ENCODE results near the gene BCAN.
A peak's percentile ranks its signal among the peaks of the same experiment; 100 is the strongest.

BCAN gene

DNA sequence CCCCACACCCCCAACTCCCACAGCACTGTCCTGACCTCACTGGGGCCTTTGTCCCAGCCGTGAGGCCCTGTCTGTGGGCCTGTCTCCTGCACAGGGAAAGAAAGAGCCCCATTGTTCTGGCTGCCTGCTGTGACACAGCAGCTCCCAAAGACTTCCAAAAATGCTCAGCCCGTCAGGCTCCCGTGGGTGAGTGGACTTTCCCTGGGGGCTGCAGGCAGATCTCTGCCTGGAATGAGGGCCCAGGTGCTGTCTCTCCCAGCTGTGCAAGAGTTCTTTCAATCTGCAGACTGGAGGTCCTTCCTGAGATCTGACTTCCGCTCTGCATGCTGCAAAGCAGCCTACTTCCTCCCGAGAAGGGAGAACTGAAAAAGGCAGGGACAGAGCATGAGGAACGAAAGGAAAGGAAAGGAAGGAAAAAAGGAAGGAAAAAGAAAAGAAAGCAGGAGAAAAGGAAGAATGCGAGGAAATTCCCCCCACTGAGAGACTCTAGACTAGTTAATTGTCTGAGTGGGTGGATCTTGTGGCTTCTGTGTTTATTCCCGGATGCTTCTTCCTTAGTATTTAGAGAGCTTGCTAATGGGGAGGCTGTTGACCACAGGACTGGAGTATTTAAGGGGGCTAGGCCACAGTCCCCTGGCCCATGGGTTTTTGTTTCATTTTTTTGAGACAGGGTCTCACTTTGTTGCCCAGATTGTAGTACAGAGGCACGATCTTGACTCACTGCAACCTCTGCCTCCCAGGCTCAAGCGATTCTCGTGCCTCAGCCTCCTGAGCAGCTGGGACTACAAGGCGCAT lies 20.3 kb downstream of the BCAN start:
- DNase-seq: peak in 1 of 2 experiments; percentile 33

- DNase-seq: no peak
These were observed 20.8 kb downstream of the BCAN start for GRCh38 chr1:156662800-156663055.

GRCh38 chr1:156663178-156663577 lies 21.3 kb downstream of the BCAN start:
- no peak for DNase-seq

DNA sequence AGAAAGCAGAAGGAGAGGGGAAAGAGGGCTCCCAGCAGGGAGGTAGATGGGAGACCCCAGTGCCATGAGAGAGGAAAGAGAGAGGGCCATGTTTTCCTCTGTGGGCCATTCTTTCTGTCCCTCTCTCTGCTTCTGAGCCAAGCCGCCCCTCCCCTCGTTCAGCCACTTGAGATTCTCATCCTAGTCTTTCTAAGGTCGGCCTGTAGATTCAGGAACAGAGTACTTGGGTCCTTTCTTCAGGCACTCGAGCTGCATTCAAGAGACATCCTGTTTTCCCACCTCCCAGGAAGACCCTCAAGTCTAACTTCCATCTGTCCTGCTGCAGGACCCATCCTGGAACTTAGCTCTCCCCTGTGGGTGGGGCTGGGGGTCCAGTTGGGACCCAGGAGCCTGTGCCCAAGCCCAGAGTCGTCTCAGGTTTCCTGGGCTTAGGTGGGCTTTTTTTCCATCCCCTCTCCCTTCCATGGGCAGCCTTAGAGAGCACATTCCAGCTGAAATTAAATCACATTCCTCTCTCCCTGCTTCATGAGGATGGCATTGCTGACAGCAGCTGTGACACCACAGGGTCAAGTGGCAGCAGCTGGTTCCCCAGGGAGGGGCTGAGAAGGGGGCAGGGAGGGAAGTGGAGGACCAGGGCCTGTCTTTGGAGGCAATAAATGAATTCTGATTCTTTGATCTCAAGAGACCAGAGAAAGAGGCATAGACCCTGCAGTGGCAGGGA lies 22.3 kb downstream of the BCAN start:
- DNase-seq: no peak

- no peak for DNase-seq
These were observed 23.0 kb downstream of the BCAN start for GRCh38 chr1:156664767-156665411.

DNA sequence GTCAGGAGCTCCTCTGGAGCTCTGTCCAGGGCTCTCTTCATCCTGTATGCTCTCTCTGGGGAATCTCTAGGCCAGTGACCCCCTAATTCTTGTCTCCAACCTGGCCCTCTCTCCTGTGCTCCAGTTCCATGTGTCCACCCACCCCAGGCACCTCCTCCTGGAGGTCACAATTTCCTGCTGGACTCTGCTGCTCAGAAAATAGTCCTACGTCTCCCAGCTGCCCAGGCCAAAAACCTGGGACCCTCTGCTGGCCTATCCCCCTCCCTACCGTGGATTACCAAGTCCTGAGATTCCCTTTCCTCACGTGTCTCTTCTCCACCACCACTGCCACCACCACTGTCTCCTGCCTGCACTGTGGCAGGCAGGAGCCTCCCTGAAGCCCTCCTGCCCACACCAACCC lies 23.6 kb downstream of the BCAN start:
- DNase-seq: no peak

DNA sequence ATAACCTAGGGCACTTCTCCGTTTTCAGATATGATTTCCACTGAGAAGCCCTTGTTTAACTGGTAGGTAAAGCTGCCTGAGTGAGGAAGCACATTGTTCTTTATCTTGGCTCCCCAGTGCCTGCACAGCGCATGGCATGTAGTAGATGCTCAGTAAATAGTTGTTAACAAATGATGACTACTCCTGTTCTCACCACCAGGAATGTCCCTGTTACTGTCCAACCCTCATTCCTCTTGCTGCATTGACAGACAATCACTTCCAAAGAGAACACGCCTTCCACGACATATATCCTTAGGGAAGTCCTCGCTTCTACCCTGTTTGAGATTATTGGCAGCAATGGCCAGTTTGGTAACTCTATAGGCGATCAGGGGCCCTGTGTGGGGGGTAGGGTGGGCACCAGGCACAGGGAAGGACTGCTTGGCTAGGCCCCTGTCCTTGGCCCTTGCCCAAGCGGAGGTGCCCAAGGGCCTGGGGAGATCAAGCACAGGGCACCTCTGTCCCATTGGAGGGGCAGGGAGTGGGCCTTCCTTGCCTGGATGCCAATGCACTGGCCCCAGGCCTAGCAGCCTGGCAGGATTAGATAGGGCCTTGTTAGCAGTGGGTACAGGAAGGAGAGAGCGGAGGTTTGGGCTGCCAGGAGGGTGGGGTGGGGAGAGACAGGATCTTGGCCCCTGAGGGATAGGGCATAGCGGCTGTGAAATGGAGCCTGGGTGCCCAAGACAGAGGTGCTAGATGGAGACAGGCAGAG lies 25.1 kb downstream of the BCAN start:
- no peak for DNase-seq

DNA sequence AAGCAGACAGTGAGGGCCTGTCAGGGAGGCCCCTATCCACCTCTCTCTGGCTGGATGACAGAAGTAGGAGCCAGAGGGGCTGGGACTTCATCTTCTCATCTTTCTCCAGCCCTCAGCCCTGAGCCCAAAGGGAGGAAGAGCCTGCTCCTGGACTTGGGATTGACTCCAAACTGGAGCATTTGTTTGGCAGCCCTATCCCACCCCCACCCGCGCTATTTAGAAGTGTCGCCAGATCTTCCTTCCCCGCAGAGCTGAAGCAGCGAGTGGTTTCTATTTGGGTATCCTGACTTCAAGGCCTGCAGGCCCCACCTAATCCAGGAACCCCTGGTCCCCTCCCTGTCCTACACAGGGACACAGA lies 25.7 kb downstream of the BCAN start:
- no peak for DNase-seq

DNA sequence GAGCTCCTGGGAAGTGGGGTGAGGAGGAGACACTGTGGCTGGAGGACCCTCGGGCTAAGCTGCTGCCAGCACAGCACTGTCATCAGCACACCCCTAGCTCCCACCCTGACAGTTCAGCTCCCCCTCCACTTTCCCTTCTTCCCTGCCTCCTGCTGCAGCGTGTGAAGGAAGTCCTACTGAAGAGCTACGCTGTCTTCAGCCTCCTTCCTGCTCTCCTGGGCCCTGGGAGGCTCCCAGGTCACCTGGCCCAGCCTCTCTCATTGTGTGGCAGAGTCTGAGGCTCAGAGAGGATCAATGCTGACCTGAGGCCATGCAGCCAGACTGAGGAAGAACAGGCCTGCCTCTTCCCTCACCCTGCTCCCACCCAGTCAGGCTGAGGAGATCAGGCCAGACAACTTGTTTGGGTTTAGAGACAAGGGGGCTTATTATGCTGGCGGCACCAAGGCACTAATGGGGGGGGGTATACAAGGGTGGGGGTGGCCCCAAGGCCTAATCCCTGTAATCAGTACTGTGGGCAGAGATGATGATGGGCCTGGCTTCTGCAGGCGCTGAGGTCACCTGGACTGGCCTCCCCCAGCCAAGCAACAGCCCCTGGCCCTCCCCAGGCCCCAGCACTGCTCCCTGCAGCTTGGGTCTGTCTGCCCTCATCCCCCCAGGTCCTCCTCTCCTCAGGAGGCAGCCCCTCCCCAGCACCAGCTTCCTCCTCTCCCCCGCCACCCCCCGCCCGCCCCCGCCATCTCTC lies 26.2 kb downstream of the BCAN start:
- no peak for DNase-seq

DNA sequence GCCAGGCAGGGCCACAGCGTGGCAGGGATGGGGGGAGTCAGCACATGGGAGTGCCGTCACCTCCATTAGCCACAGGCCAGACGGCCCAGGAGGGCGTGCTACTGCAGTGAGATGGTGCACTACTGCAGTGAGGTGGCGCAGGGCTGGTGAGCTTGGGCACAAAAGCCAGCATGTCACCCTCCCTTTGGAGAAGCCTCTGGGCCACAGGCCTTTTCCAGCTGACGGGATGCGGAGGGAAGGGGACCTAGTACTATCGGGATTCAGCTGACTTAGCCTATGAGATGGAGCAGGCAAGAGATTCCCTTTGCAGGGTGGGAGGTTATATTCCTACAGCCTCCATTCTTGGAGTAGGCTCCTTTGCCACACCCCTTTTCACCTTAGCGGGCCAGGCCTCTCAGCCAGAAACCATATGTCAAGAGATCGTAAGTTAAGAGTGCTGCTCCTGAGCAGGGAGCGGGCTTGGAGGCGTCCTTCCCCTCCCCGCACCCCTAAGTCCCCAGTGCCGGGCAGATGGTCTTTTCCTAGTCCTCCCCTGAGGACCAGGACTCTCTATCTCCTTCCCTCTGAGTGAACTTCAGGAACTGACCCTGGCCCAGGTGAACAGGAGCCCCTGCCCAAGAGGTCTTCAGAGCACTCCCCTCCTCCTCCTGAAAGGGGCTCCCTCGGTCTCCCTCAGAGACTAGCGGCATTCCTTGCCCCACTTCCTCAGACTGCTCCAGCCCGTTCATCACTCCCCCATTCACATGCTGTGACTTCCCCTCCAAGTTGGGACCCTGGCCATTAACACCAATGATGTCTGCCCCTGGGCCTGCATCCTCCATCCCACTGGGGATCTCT lies 27.1 kb downstream of the BCAN start:
- DNase-seq: peak in 1 of 2 experiments; percentile 34

DNA sequence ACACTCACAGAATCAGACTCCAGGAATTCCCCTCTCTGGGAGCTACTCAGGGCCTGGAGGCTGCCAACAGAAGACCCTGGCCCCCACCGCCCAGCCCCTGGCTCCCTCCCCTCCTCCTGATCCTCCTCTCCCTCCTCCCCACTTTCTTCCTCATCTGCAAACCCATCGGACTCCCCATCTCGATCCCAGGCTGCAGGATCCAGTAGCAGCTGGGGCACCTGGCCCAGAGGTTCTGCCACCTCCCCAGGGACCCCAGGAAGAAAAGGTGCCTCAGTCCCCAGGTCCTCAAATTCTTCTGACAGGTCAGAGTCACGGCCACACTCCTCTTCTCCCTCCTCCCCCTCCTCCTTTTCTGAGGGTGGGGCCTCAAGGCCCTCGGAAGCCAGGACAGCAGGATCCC lies 27.9 kb downstream of the BCAN start:
- no peak for DNase-seq

GRCh38 chr1:156670359-156670758 lies 28.4 kb downstream of the BCAN start:
- no peak for DNase-seq

- no peak for DNase-seq
These were observed 28.9 kb downstream of the BCAN start for GRCh38 chr1:156670791-156671190.

DNA sequence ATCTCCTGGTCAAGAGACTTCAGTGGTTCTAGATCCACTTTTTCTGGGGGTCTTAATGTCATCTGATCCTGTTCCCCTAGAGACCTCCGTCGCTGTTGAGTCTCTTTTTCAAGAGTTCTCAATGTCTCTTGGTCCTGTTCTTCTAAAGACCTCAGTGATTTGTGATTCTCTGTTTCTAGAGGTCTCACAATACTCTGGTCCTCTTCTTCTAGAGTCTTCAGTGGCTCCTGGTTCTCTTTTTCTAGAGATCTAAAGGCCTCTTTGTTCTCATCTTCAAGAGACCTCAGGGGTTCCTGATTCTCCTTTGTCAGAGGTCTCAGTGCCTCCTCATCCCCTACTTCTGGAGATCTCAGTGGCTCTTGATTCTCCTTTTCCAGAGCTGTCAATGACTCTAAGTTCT lies 29.9 kb downstream of the BCAN start:
- DNase-seq: no peak

DNA sequence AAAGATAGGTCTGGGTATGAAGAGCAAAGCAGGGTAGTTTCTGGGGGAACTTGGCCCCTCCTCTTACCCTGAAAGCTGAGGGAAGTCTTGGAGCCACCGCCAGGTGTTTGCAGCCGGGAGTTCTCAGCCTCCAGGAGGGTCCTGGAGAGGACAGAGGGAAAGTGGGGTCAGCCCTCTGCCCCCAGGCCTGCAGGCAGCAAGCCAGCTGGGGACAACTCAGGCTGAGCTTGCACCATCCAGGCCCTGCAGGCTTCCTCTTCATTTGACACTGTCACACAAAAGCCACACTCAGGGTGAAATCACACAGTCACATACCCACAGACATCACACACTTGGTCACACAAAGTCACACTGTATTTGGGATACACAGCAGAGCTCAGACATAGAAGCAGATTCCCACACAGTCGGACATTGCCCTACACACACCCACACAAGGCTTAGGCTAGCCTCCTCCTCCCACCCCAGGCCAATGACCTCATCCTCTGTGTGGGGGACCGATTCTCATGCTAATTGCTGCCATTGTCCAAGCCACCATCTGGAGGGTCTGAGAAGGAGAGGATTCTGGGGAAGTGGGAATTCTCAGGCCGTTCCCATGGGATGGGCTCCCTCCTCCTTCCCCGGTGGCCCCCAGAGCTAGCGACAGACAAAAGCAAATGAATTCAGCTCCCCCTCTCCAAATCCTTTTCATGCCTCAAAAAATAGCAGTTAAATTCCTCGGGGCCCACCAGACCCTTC lies 31.6 kb downstream of the BCAN start:
- no peak for DNase-seq

- DNase-seq: no peak
These were observed 33.5 kb downstream of the BCAN start for GRCh38 chr1:156675210-156676113.

DNA sequence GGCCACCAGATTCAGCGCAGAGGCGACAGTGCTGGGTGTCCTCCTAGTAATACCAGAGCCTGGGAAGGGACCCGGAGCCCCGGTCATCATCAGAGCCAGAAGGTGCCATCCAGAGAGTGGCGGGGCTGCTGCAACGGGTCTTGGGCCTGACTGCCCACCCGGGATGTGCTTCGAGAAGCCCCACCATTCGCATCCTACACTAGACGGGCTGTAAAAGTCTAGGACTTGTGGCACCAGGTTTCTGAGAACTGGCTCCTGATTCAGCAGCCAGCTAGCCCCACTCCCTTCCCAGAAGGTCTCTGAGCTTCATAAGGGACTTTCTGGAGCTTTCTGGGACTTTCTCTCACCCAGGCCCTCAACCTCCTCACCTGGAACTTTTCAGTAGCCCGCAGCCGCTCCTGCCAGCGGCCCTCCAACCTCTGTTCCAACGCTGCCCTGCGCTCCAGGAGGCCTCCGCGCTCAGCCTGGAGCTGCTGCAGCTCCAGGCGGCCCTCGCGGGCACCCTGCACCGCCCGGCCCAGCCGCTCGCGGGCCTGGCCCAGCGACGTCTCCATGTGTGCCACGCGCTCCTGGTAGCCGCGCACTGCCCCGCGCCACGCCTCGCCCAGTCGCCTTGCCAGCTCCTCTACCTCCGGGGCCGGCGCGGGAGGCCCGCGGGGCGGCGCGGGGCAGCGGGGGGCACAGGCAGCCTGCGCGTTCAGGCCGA lies 34.4 kb downstream of the BCAN start:
- peak in 1 of 2 experiments; percentile 64 for DNase-seq

DNA sequence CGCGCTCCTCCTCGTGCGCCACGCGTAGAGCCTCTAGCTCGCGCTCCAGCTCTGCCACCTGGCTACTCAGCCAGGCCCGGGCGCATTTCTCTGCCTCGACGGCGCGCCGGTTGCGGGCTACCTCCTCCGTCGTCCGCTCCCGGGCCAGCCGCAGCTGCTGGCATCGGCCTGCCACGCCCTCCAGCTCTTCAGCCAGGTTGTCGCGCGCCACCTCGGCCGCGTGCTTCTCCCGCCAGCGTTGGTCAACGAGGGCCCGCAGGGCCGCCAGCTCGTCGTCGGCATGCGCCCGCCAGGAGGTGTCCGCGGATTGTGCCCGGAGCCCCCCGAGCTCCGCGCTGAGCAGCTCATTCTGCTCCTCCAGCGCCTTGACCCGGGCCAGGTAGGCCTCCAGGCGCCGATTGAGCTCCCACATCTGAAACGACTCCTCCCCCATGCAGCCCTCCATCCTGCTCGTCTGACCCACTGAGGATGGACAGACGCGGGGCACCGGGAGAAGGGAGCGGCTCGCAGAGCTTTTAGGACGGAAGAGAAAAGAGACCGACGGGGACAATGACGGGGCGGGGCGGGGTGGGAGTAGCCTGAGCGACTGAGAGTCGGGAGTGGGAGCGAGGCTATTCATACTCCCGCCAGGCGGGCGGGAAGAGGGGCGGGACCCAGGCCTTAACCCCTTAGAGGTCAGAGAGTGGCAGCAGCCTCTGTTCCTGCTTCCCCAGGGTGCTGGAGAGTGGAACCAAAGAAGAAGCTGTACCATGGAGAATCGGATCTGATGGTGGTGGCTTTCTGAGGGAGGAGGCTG lies 35.1 kb downstream of the BCAN start, which contains the start of gene NES:
NES (minus strand) TSS at position 588 of the 796 bp plus-strand sequence; CDS start at position 445, 143 bp downstream.
- DNase-seq: peak; percentile 66 to 92

All from NCI-H526 (cell line).